Astrocyte of the cerebellum (primary cell): ENCODE measurements around the gene KPNA4.
"Not testable (repeated sequence)": the region's sequence is repeated elsewhere in the genome, so short reads cannot be mapped to it uniquely, and the experiment has no call there.

Experiments
- DNase-seq: peaks from one replicate; pipeline ENCODE4 v3.0.0-alpha.2; 2011; ENCODE audit warnings: low read depth
- H3K4me3 ChIP-seq: 2 replicates; pipeline ENCODE4 v1.5.1; 2011; ENCODE audit warnings: mild to moderate bottlenecking, low read depth, low read length, moderate library complexity
- in situ Hi-C: cut with HindIII; loops from 2 replicates; pipeline ENCODE4 v1.10.0; 2017; ENCODE audit warnings: low sequenced_read_pairs
- TF ChIP-seq, protein P1 (sequence below): IDR thresholded peaks from 2 replicates; pipeline ENCODE4 v1.5.1; 2012; ENCODE audit warnings: low read length, low read depth, moderate library complexity, mild to moderate bottlenecking; ENCODE audit errors: missing control alignments

Gene KPNA4

DNA sequence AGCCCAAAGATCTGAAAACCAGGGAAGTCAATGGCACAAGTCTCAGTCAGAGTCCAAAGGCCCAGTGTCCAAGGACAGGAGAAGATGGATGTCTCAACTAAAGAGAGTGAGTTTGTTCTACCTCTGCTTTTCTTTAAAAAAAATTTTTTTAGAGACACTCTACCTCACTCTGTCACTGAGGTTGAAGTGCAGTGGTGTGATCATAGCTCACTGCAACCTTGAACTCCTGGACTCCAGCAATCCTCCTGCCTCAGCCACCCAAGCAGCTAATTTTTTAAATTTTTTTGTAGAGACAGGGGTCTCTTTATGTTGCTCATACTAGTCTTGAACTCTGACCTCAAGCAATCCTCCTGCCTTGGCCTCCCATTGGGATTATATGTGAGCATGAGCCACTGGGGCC is 39.9 kb upstream of the KPNA4 start:
- in situ Hi-C loops, result no loop called here
- TF ChIP-seq, protein P1, sequence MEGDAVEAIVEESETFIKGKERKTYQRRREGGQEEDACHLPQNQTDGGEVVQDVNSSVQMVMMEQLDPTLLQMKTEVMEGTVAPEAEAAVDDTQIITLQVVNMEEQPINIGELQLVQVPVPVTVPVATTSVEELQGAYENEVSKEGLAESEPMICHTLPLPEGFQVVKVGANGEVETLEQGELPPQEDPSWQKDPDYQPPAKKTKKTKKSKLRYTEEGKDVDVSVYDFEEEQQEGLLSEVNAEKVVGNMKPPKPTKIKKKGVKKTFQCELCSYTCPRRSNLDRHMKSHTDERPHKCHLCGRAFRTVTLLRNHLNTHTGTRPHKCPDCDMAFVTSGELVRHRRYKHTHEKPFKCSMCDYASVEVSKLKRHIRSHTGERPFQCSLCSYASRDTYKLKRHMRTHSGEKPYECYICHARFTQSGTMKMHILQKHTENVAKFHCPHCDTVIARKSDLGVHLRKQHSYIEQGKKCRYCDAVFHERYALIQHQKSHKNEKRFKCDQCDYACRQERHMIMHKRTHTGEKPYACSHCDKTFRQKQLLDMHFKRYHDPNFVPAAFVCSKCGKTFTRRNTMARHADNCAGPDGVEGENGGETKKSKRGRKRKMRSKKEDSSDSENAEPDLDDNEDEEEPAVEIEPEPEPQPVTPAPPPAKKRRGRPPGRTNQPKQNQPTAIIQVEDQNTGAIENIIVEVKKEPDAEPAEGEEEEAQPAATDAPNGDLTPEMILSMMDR, result no peak
- no peak for DNase-seq
- no peak overlapping the region for H3K4me3 ChIP-seq

DNA sequence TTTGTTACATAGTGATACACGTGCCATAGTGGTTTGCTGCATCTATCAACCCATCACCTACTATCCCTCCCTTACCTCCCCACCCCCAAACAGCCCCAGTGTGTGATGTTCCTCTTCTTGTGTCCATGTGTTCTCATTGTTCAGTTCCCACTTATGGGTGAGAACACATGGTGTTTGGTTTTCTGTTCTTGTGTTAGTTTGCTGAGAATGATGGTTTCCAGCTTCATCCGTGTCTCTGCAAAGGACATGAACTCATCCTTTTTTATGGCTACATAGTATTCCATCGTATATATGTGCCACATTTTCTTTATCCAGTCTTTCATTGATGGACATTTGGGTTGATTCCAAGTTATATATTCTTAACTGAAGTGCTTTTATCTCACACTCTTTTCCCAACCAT is 38.5 kb upstream of the KPNA4 start:
- in situ Hi-C loops, H3K4me3 ChIP-seq, DNase-seq: not testable (repeated sequence)

DNA sequence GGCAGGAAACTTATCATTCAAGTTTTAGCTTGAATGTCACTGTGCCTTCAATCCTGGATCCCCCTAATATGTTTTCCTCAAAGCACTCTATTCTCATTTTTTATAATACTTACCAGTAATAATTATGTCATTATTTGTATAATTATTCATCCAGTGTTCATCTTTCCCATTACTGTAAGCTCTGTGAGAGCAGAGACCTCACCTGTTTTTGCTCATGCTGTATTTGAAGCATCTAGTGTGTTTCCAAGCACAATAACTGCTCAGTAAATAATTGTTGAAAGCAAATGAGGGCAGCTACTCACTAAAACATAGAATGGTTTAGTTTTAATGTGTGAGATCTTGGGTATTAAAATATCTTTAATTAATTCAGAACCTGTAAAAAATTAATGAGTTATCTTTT is 36.9 kb upstream of the KPNA4 start:
- in situ Hi-C loops, result no loop called here
- H3K4me3 ChIP-seq, result no peak overlapping the region
- TF ChIP-seq, protein P1, result no peak

DNA sequence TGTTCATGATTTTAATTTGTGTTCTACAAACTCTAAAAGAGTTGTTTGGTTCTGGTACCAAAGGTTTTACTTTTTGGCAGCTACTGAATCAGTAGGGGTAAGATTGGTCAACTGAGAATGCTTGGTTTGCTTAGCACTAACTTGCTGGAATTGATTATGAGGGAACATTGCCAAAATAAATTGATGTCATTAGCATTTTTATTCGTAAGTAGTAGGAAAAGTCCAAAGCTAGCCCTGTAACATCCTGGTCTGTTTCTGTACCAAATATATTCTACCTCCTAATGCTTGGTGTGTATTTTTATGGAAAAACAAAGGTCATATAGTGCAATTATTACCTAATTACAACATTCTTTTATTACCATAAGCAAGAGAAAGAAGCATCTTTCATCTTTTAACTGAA is 35.9 kb upstream of the KPNA4 start:
- in situ Hi-C loops, result no loop called here
- no peak for DNase-seq
- TF ChIP-seq, protein P1, result no peak
- no peak overlapping the region for H3K4me3 ChIP-seq

More for the DNA sequence above, 36.9 kb upstream of the KPNA4 start:
- no peak for DNase-seq

DNA sequence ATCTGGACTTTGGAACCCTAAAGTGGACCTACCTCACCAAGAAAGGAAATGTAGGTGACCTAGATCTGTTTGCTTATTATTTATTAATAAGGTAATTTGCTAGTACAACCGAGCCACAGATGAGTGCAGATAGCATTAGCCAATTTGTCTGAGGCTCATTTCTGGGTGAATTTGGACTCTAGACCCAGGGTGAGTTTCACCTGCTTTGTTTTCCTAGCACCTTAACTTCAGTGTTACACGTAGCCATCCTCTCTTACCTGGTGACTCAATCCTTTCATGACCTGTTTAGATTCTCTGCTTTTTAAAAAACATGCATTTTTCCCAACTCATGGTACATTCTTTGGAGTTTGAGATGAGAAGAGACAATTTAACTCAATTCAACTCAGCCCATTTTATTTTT is 33.5 kb upstream of the KPNA4 start:
- in situ Hi-C loops, result no loop called here
- TF ChIP-seq, protein P1, result no peak
- no peak for DNase-seq
- H3K4me3 ChIP-seq, result no peak overlapping the region

DNA sequence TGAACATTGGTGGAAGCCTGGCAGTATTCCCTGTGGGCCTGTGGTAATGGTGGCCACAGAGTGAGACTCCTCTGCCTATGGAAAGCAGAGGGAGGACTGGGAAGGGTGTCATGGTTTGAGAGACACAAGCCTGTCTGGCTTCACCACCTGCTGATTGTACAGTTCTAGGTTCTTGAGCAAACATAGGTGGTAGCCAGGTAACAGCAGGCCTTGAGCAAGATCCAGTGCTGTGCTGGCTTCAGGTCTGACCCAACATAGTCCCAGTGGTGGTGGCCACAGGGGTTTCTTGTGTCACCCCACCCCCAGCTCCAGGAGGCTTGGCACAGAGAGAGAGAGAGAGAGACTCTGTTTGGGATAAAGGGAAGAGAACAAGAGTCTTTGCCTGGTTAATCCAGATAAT is 22.7 kb upstream of the KPNA4 start:
- TF ChIP-seq, protein P1, result no peak
- in situ Hi-C loops, result no loop called here
- no peak overlapping the region for H3K4me3 ChIP-seq
- no peak for DNase-seq

DNA sequence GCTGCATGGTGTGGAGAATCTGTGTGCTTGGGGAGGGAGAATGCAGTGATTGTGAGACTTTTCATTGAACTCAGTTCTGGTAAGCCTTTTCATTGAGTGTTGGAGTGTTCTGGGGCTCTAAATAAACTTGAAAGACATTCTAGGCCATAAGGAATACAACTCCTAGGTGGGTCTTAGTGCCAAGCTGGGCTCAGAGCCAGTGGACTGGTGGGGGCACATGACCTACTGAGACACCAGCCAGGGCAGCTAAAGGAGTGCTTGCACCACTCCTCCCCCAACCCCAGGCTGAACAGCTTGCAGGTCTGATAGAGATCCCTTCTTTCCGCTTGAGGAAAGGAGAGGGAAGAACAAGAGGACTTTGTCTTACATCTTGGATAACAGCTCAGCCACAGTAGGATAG is 21.7 kb upstream of the KPNA4 start:
- TF ChIP-seq, protein P1, result no peak
- in situ Hi-C loops, result no loop called here
- no peak overlapping the region for H3K4me3 ChIP-seq
- DNase-seq, result no peak
